GM12878 (cell line): ENCODE data around the gene TMEM79. TPM values are rescaled to one million over a fixed set of nuclear protein-coding genes. Genes with fewer than 3 reads are reported as not detected.

Experiments
- ATAC-seq: fragments of 200-7000 bp; cut with Tn5 transposase; 3 replicates; pipeline ENCODE4 v1.9.1; 2020; ENCODE audit warnings: mild to moderate bottlenecking, moderate library complexity
- BruUV-seq: library from RNA; stranded (reverse); fragments of 400-500 nt; replicated peaks from 2 replicates; lab custom pipeline; 2021; lab: Mats Ljungman, UMichigan
- CTCF ChIA-PET: fragments of 300-600 bp; sonication (Branson Sonifier 250); formaldehyde crosslinking; extraction: SDS; loops from one replicate; lab custom pipeline; 2021; ENCODE audit warnings: inconsistent platforms; lab: Yijun Ruan, JAX
- POLR2A ChIA-PET: fragments of 350-600 bp; formaldehyde crosslinking; extraction: SDS; loops from one replicate; lab custom pipeline; 2021; ENCODE audit warnings: inconsistent platforms; lab: Charles Lee
- RAD21 ChIA-PET: fragments of 300-600 bp; sonication (Branson Sonifier 250); formaldehyde crosslinking; loops from one replicate; lab custom pipeline; 2023; ENCODE audit warnings: antibody characterized with exemption; ENCODE audit not compliant: unreplicated experiment; lab: Charles Lee
- SMC1A ChIA-PET: fragments of 300-600 bp; sonication (Branson Sonifier 250); formaldehyde crosslinking; loops from one replicate; lab custom pipeline; 2023; ENCODE audit not compliant: unreplicated experiment, uncharacterized antibody; lab: Charles Lee
- DNase-seq: peaks from one replicate; pipeline ENCODE4 v3.0.0-alpha.2; 2011; ENCODE audit warnings: low read depth, low spot score
- FAIRE-seq: peaks from 3 replicates; lab custom pipeline; 2011; peaks lifted over from hg19 to GRCh38; lab: Jason Lieb, UNC
- H2AFZ ChIP-seq: 2 replicates; pipeline ENCODE4 v1.6.0; 2011; ENCODE audit warnings: low read depth, low read length, control low read depth; ENCODE audit not compliant: control insufficient read depth
- H3K27ac ChIP-seq: 2 replicates; pipeline ENCODE4 v1.5.1; 2011; ENCODE audit warnings: control low read depth; ENCODE audit not compliant: control insufficient read depth, insufficient read depth
- H3K27me3 ChIP-seq, 2 experiments: replicated peaks in 1 of 2; 2 replicates each; pipeline versions ENCODE4 v1.6.0 to v1.6.1; 2011; ENCODE audit warnings: low read length in 1 of 2; ENCODE audit not compliant: control insufficient read depth in 2 of 2, insufficient read depth in 2 of 2
- H3K36me3 ChIP-seq, 2 experiments: 2 replicates each; pipeline ENCODE4 v1.5.1; 2011; ENCODE audit warnings: low read length in 1 of 2; ENCODE audit not compliant: control insufficient read depth in 2 of 2, insufficient read depth in 2 of 2
- H3K4me1 ChIP-seq: 2 replicates; pipeline ENCODE4 v1.6.1; 2011; ENCODE audit warnings: mild to moderate bottlenecking, low read length, moderate library complexity, mixed read lengths; ENCODE audit not compliant: control insufficient read depth, insufficient read depth
- H3K4me2 ChIP-seq: 2 replicates; pipeline ENCODE4 v1.6.0; 2011; ENCODE audit warnings: control low read depth; ENCODE audit not compliant: control insufficient read depth, insufficient read depth
- H3K4me3 ChIP-seq: fragments of 200-600 bp; sonication (generic); 2 replicates; pipeline ENCODE4 v1.5.1; 2016
- H3K79me2 ChIP-seq: 2 replicates; pipeline ENCODE4 v1.6.0; 2011; ENCODE audit warnings: low read length; ENCODE audit not compliant: control insufficient read depth, insufficient read depth
- H3K9ac ChIP-seq: 2 replicates; pipeline ENCODE4 v1.8.0; 2011; ENCODE audit warnings: low read length, control low read depth, mixed read lengths; ENCODE audit not compliant: control insufficient read depth, insufficient read depth
- H3K9me3 ChIP-seq: replicated peaks from 3 replicates; pipeline ENCODE4 v1.5.1; 2011; ENCODE audit warnings: mild to moderate bottlenecking, low read length; ENCODE audit not compliant: control insufficient read depth, insufficient read depth
- H4K20me1 ChIP-seq: 2 replicates; pipeline ENCODE4 v1.6.0; 2011; ENCODE audit not compliant: control insufficient read depth, insufficient read depth
- CEBPB ChIP-seq, 2 experiments: fragments of 150-350 bp in 1 of 2; IDR thresholded peaks; 2 replicates each; pipeline ENCODE4 v1.6.1; 2012 to 2014; ENCODE audit warnings: low read depth in 2 of 2, low read length in 2 of 2, borderline replicate concordance in 1 of 2, inconsistent platforms in 1 of 2
- EZH2 ChIP-seq: IDR thresholded peaks from 2 replicates; pipeline ENCODE4 v1.6.1; 2012; ENCODE audit warnings: low read depth, mild to moderate bottlenecking, control low read depth, inconsistent platforms, low read length, borderline replicate concordance; ENCODE audit not compliant: control insufficient read depth
- HSF1 ChIP-seq: fragments of 150-350 bp; IDR thresholded peaks from 2 replicates; pipeline ENCODE4 v1.6.1; 2014; ENCODE audit warnings: mild to moderate bottlenecking, low read depth, low read length
- JUNB ChIP-seq: IDR thresholded peaks from 2 replicates; pipeline ENCODE4 v1.6.1; 2016; ENCODE audit warnings: antibody characterized with exemption, mild to moderate bottlenecking
- NFXL1 ChIP-seq: fragments of 450-650 bp; IDR thresholded peaks from 2 replicates; pipeline ENCODE4 v1.6.1; 2017; ENCODE audit warnings: antibody characterized with exemption, mild to moderate bottlenecking, borderline replicate concordance
- PAX5 ChIP-seq: IDR thresholded peaks from 2 replicates; pipeline ENCODE4 v1.6.1; 2011; ENCODE audit warnings: low read depth, low read length, borderline replicate concordance
- PAX8 ChIP-seq: fragments of 450-650 bp; IDR thresholded peaks from 2 replicates; pipeline ENCODE4 v1.6.1; 2017; ENCODE audit warnings: mild to moderate bottlenecking, moderate library complexity
- RAD51 ChIP-seq: fragments of 450-650 bp; IDR thresholded peaks from 2 replicates; pipeline ENCODE4 v1.6.1; 2016; ENCODE audit warnings: moderate library complexity, mild to moderate bottlenecking, inconsistent platforms
- RFX5 ChIP-seq: IDR thresholded peaks from 2 replicates; pipeline ENCODE4 v1.6.1; 2011; ENCODE audit warnings: low read depth, low read length, improper control_type of control experiment
- SUZ12 ChIP-seq: fragments of 200-600 bp; sonication (generic); IDR thresholded peaks from one replicate; pipeline ENCODE4 v1.6.1; 2018; ENCODE audit warnings: antibody characterized with exemption, mild to moderate bottlenecking; ENCODE audit not compliant: unreplicated experiment
- USF1 ChIP-seq: IDR thresholded peaks from 2 replicates; pipeline ENCODE4 v1.6.1; 2011; ENCODE audit warnings: borderline replicate concordance, low read depth, mild to moderate bottlenecking, moderate library complexity, mixed read lengths, low read length; ENCODE audit not compliant: insufficient read depth; ENCODE audit errors: extremely low read length
- WGBS: methylation state at CpG from one replicate; pipeline ENCODE4 v1.1.6; 2016; ENCODE audit warnings: low lambda C conversion rate; ENCODE audit not compliant: insufficient replicate concordance, insufficient coverage; ENCODE audit errors: missing lambda C conversion rate; 5-methylcytosine and 5-hydroxymethylcytosine counted together
- in situ Hi-C: fragments of 300-500 bp; cut with MboI; formaldehyde crosslinking; loops from 9 replicates; pipeline ENCODE4 v1.14.3; 2018; ENCODE audit warnings: mixed read lengths
- intact Hi-C: fragments of 100-400 bp; cut with micrococcal nuclease; formaldehyde crosslinking; loops from one replicate; pipeline ENCODE4 v1.14.2; 2022; ENCODE audit not compliant: unreplicated experiment
- polyA plus RNA-seq, 11 experiments: library from polyadenylated mRNA; depleted of rRNA in 4 of 11; unstranded in 6 of 11; stranded (reverse) in 5 of 11; fragments of >200 nt; fragmentation: Nextera tagmentation in 4 of 11; fragmentation: Illumina TruSeq in 1 of 11; extraction: Ambion mirVana in 4 of 11; extraction: Trizol in 1 of 11; gene quantifications; 1 replicate in 1 of 11; 2 replicates in 10 of 11; pipeline versions ENCODE4 v1.2.1 to v1.2.3, GENCODE V29; 2011 to 2016; ENCODE audit warnings: inconsistent platforms in 2 of 11, missing spikeins in 2 of 11, low read depth in 1 of 11
- total RNA-seq, 4 experiments: library from RNA; depleted of rRNA in 3 of 4; stranded (reverse); fragments of >200 nt in 3 of 4; fragmentation: Illumina TruSeq in 1 of 4; extraction: Trizol in 1 of 4; gene quantifications; 2 replicates each; pipeline versions ENCODE4 v1.2.1 to v1.2.3, GENCODE V29; 2013 to 2021

Gene TMEM79
- total and polyA plus RNA-seq, 10 of the 15 experiments (the other 5 are each of a cell fraction or from before 2014, with no cell fraction given): 0.47 to 5.2 (median 3.8) TPM

- BruUV-seq: no TSS peak
- no peak overlapping the region for H3K9ac ChIP-seq
- WGBS: 94% methylated on average over 5 of the region's 5 CpGs
- no peaks in the 10 kb centered on the region for H3K27me3 ChIP-seq
- no peak for FAIRE-seq
- peaks cover 0 to 24% of the 10 kb centered on the region in 2 experiments for H3K36me3 ChIP-seq
- H3K9me3 ChIP-seq: no peaks in the 10 kb centered on the region
- intact Hi-C loops: no loop called here
- H3K4me1 ChIP-seq: peaks cover 14% of the 10 kb centered on the region
- in situ Hi-C loops: no loop called here
- H2AFZ ChIP-seq: no peak overlapping the region
- no peaks in the 10 kb centered on the region for H4K20me1 ChIP-seq
- no peak overlapping the region for H3K4me3 ChIP-seq
- no peak overlapping the region for H3K27ac ChIP-seq
- H3K4me2 ChIP-seq: no peak overlapping the region
- SMC1A ChIA-PET: interaction anchor here (0.8 kb wide), 1 partner anchor 66 kb away, joined by 3 read pairs; no protein-coding TSS in a partner anchor
- ATAC-seq: no peak
- TF ChIP-seq PAX8: no peak
- no peak for TF ChIP-seq SUZ12
- no peak for TF ChIP-seq CEBPB (IDR thresholded peaks at IDR 0.05; ENCODE audit: borderline replicate concordance in 1 of 2, low read depth in 2 of 2, low read length in 2 of 2)
- TF ChIP-seq HSF1: no peak
- TF ChIP-seq PAX5: no peak
- no peak for TF ChIP-seq USF1
- TF ChIP-seq RFX5: no peak
- no peak for TF ChIP-seq RAD51
- TF ChIP-seq NFXL1: no peak
- no peak for TF ChIP-seq EZH2
- no peak for TF ChIP-seq JUNB
- TF ChIP-seq, all 136 proteins: peak for 0
- RAD21 ChIA-PET: interaction anchor here (0.6 to 1.1 kb wide), 2 partner anchors 43 to 469 kb away, joined by 3 read pairs; no protein-coding TSS in a partner anchor
- POLR2A ChIA-PET: interaction anchor here (0.9 kb wide), 1 partner anchor 8 kb away, joined by 3 read pairs; no protein-coding TSS in a partner anchor
- no peaks in the 10 kb centered on the region for H3K79me2 ChIP-seq
- CTCF ChIA-PET: interaction anchor here (0.9 to 2.4 kb wide), 2 partner anchors 14 to 23 kb away, joined by 3 to 7 read pairs; no protein-coding TSS in a partner anchor
- DNase-seq: no peak
Measured at GRCh38 chr1:156238248-156238647, 45.9 kb upstream of the TMEM79 start.
